ENCODE data around the gene POLRMT.

Gene POLRMT

DNA sequence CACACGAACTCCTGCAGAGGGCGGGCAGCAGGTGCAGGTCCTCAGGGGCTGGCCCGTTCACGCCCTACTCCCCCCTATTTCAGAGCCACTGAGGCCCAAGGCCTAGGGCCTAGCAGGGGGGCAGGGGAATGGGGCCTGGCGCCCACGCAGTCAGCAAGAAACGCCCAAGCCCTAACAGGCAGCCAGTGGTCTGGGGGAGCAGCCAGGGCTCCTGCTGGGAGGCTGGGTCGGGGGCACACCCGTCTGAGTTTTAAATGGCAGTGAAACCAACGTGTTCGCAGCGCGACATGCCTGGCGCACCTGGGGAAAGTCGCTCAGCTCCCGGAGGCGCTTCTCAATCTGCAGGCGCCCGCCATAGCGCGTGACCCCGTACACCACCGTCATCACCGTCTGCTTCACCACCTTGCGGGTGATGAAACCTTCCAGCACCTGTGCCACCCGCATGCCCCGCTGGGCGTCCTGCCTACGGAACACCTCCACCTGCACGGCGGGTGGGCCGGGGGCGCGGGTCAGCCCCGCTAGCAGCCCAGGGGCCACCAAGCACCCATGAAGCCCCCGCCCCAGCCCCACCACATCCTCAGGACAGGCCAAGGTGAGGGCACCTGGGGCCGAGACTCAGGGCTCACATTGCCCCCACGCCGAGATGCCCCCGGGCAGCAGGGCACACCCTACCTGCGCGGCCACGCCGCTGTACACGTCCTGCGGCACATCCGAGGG lies 13.9 kb downstream of the POLRMT start:
- no peak for TF ChIP-seq REST (IDR thresholded peaks at IDR 0.05; ENCODE audit: low read depth)
- TF ChIP-seq EGR1 (IDR thresholded peaks at IDR 0.05): no peak
- TF ChIP-seq CEBPB (IDR thresholded peaks at IDR 0.05): no peak
- TF ChIP-seq FOXM1 (IDR thresholded peaks at IDR 0.05; ENCODE audit: borderline replicate concordance, low read depth): no peak
- TF ChIP-seq TAF1 (IDR thresholded peaks at IDR 0.05; ENCODE audit: low read depth): no peak
- no peak for TF ChIP-seq RAD21 (IDR thresholded peaks at IDR 0.05; ENCODE audit: low read depth)
- no peak for TF ChIP-seq EP300 (IDR thresholded peaks at IDR 0.05; ENCODE audit: borderline replicate concordance)
- TF ChIP-seq ZBTB7A (IDR thresholded peaks at IDR 0.05; ENCODE audit: low read depth): no peak
- TF ChIP-seq TCF12 (IDR thresholded peaks at IDR 0.05; ENCODE audit: low read depth): no peak
- no peak for TF ChIP-seq NFIC (IDR thresholded peaks at IDR 0.05)
- TF ChIP-seq USF1 (IDR thresholded peaks at IDR 0.05): no peak
- no peak for TF ChIP-seq MAX (IDR thresholded peaks at IDR 0.05)
- no peak for TF ChIP-seq CREB1 (IDR thresholded peaks at IDR 0.05; ENCODE audit: low read depth)
- TF ChIP-seq YY1 (IDR thresholded peaks at IDR 0.05; ENCODE audit: low read depth): no peak
- no peak for TF ChIP-seq TEAD4 (IDR thresholded peaks at IDR 0.05)

DNA sequence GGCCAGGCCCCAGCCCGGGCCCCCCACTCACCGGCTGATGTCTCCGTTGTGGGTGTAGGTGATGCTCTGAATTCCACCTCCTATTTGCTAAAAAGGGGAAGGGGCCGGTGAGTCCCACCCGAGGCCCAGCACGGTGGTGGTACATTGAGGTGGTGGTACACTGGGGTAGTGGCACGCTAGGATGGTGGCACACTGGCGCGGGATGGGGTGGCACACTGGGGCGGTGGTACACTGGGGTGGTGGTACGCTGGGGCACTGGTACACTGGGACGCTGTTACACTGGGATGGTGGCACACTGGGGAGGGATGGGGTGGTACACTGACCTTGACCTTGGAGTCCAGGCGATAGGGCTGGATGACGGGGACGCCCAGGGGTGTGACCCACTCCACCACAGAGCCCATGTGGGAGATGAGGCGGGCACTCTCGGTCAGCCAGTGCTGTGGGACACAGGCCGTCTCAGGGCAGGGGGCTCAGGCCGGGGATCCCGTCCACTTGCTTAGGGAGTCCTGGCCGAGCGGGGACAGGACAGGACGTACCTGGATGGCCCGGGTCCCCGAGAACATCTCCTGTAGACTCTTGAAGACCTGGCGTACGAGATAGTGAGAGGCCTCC lies 14.6 kb downstream of the POLRMT start:
- TF ChIP-seq RAD21 (IDR thresholded peaks at IDR 0.05; ENCODE audit: low read depth) (no peak), MAX (IDR thresholded peaks at IDR 0.05) (no peak), TCF12 (IDR thresholded peaks at IDR 0.05; ENCODE audit: low read depth) (no peak), REST (IDR thresholded peaks at IDR 0.05; ENCODE audit: low read depth) (no peak), YY1 (IDR thresholded peaks at IDR 0.05; ENCODE audit: low read depth) (no peak), EGR1 (IDR thresholded peaks at IDR 0.05) (no peak), TAF1 (IDR thresholded peaks at IDR 0.05; ENCODE audit: low read depth) (no peak), EP300 (IDR thresholded peaks at IDR 0.05; ENCODE audit: borderline replicate concordance) (no peak), ZBTB7A (IDR thresholded peaks at IDR 0.05; ENCODE audit: low read depth) (no peak), TEAD4 (IDR thresholded peaks at IDR 0.05) (no peak), NFIC (IDR thresholded peaks at IDR 0.05) (no peak)

DNA sequence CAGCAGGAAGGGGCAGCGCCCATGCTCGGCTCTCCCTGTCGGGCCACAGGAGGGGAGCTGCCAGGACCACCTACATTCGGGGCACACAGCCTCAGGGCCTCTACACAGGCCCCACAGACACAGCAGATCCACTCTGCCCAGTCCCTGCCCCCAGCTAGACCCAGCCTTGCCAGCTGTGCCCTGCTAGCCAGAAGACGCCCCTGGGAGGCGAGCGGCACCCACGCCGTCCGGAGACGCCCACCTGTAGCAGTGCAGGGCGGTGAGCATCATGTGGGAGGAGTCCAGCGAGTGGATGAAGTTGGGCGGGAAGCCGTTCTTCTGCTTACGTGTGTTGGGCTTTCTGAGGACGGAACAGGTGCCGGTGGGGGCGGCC lies 15.1 kb downstream of the POLRMT start:
- TF ChIP-seq FOXM1 (IDR thresholded peaks at IDR 0.05; ENCODE audit: borderline replicate concordance, low read depth) (no peak), REST (IDR thresholded peaks at IDR 0.05; ENCODE audit: low read depth) (no peak), EP300 (IDR thresholded peaks at IDR 0.05; ENCODE audit: borderline replicate concordance) (no peak), TCF12 (IDR thresholded peaks at IDR 0.05; ENCODE audit: low read depth) (no peak), MAX (IDR thresholded peaks at IDR 0.05) (no peak), NFIC (IDR thresholded peaks at IDR 0.05) (no peak), RAD21 (IDR thresholded peaks at IDR 0.05; ENCODE audit: low read depth) (no peak), TEAD4 (IDR thresholded peaks at IDR 0.05) (no peak), ZBTB7A (IDR thresholded peaks at IDR 0.05; ENCODE audit: low read depth) (no peak), CEBPB (IDR thresholded peaks at IDR 0.05) (no peak), USF1 (IDR thresholded peaks at IDR 0.05) (no peak), CREB1 (IDR thresholded peaks at IDR 0.05; ENCODE audit: low read depth) (no peak)

All from Ishikawa (cell line).